Measurements from ENCODE around the gene CNTN1. TPM values are rescaled to one million over a fixed set of nuclear protein-coding genes. Genes with fewer than 3 reads are reported as not detected.

CNTN1 gene
- 0.09 and 0.38 TPM in 2 replicates for total RNA-seq

GRCh38 chr12:40691913-40692764 is at the start of gene CNTN1:
TSS of gene CNTN1 (plus strand) at chr12:40692439.

Data from endothelial cell of coronary artery (primary cell).